Stimulated activated effector memory CD8-positive, alpha-beta T cell treated with anti-CD3 and anti-CD28 coated beads, Interleukin-12 subunit alpha, Interleukin-12 subunit beta, amount 100 ng/mL, for 72 hours (primary cell): ENCODE measurements around the gene ASB13.

Experiments
- ATAC-seq: fragments of 150-1000 bp; cut with Tn5 transposase; 2 replicates; pipeline ENCODE4 v1.10.0; 2021
- DNase-seq, 2 donors: peaks; one replicate each; pipeline ENCODE4 v3.0.0; 2021 to 2022; ENCODE audit warnings: low spot score in 2 of 2
- H3K27ac Mint-ChIP-seq: one replicate; pipeline ENCODE4 v1.8.0; 2022; ENCODE audit warnings: mild to moderate bottlenecking, mixed read lengths
- H3K36me3 Mint-ChIP-seq: one replicate; pipeline ENCODE4 v1.8.0; 2022; ENCODE audit warnings: mild to moderate bottlenecking, mixed read lengths
- H3K4me1 Mint-ChIP-seq: one replicate; pipeline ENCODE4 v1.8.0; 2022; ENCODE audit warnings: mixed read lengths
- H3K4me3 Mint-ChIP-seq: one replicate; pipeline ENCODE4 v1.8.0; 2022; ENCODE audit warnings: mild to moderate bottlenecking, mixed read lengths
- H3K9me3 Mint-ChIP-seq: one replicate; pipeline ENCODE4 v1.8.0; 2022; ENCODE audit warnings: mixed read lengths

Gene ASB13

GRCh38 chr10:5644930-5645329 is 21.5 kb downstream of the ASB13 start:
- Mint-ChIP-seq H3K27ac (no peak overlapping the region), H3K9me3 (no peaks in the 10 kb centered on the region), H3K4me1 (peaks cover 4% of the 10 kb centered on the region), H3K36me3 (peaks cover 34% of the 10 kb centered on the region), H3K4me3 (no peak overlapping the region)
- ATAC-seq: no peak
- DNase-seq: no peak

GRCh38 chr10:5643346-5644067 is 22.9 kb downstream of the ASB13 start:
- no peak overlapping the region for H3K27ac Mint-ChIP-seq
- ATAC-seq (no peak), DNase-seq (no peak)
- H3K4me3 Mint-ChIP-seq: no peak overlapping the region
- no peaks in the 10 kb centered on the region for H3K9me3 Mint-ChIP-seq
- peaks cover 21% of the 10 kb centered on the region for H3K36me3 Mint-ChIP-seq
- peaks cover 4% of the 10 kb centered on the region for H3K4me1 Mint-ChIP-seq

GRCh38 chr10:5641501-5641900 is 24.9 kb downstream of the ASB13 start:
- no peak for DNase-seq
- H3K27ac Mint-ChIP-seq: no peak overlapping the region
- H3K4me3 Mint-ChIP-seq: no peak overlapping the region
- H3K36me3 Mint-ChIP-seq: peaks cover 9% of the 10 kb centered on the region
- H3K9me3 Mint-ChIP-seq: no peaks in the 10 kb centered on the region
- no peaks in the 10 kb centered on the region for H3K4me1 Mint-ChIP-seq
- ATAC-seq: no peak

GRCh38 chr10:5640501-5640900 is 25.9 kb downstream of the ASB13 start:
- Mint-ChIP-seq H3K4me1 (no peaks in the 10 kb centered on the region), H3K4me3 (no peak overlapping the region), H3K9me3 (no peaks in the 10 kb centered on the region), H3K36me3 (peaks cover 9% of the 10 kb centered on the region), H3K27ac (no peak overlapping the region)
- ATAC-seq: no peak
- DNase-seq: no peak

- ATAC-seq (no peak), DNase-seq (no peak)
- H3K27ac Mint-ChIP-seq: no peak overlapping the region
- no peaks in the 10 kb centered on the region for H3K9me3 Mint-ChIP-seq
- no peaks in the 10 kb centered on the region for H3K4me1 Mint-ChIP-seq
- H3K36me3 Mint-ChIP-seq: peaks cover 9% of the 10 kb centered on the region
- no peak overlapping the region for H3K4me3 Mint-ChIP-seq
These were observed 26.4 kb downstream of the ASB13 start for GRCh38 chr10:5640036-5640435.

- no peaks in the 10 kb centered on the region for H3K4me1 Mint-ChIP-seq
- no peaks in the 10 kb centered on the region for H3K9me3 Mint-ChIP-seq
- H3K27ac Mint-ChIP-seq: no peak overlapping the region
- ATAC-seq (no peak), DNase-seq (no peak)
- H3K36me3 Mint-ChIP-seq: peaks cover 9% of the 10 kb centered on the region
- H3K4me3 Mint-ChIP-seq: no peak overlapping the region
These were observed 27.3 kb downstream of the ASB13 start for GRCh38 chr10:5639066-5639465.

- Mint-ChIP-seq H3K9me3 (no peaks in the 10 kb centered on the region), H3K4me3 (no peak overlapping the region), H3K27ac (no peak overlapping the region)
These were observed 27.9 kb downstream of the ASB13 start for GRCh38 chr10:5638494-5638893.

GRCh38 chr10:5634918-5635317 is 31.5 kb downstream of the ASB13 start:
- DNase-seq (no peak), ATAC-seq (no peak)
- Mint-ChIP-seq H3K27ac (no peak overlapping the region), H3K9me3 (no peaks in the 10 kb centered on the region), H3K36me3 (no peaks in the 10 kb centered on the region), H3K4me3 (no peak overlapping the region), H3K4me1 (no peaks in the 10 kb centered on the region)

More at GRCh38 chr10:5638494-5638893, 27.9 kb downstream of the ASB13 start:
- peaks cover 9% of the 10 kb centered on the region for H3K36me3 Mint-ChIP-seq
- no peaks in the 10 kb centered on the region for H3K4me1 Mint-ChIP-seq
- DNase-seq (no peak), ATAC-seq (no peak)

- DNase-seq: no peak
- no peak overlapping the region for H3K27ac Mint-ChIP-seq
- H3K4me1 Mint-ChIP-seq: peaks cover 9% of the 10 kb centered on the region
- H3K36me3 Mint-ChIP-seq: peaks cover 16% of the 10 kb centered on the region
- ATAC-seq: no peak
- H3K9me3 Mint-ChIP-seq: no peaks in the 10 kb centered on the region
- no peak overlapping the region for H3K4me3 Mint-ChIP-seq
These were observed 33.1 kb downstream of the ASB13 start for GRCh38 chr10:5633166-5633749.

GRCh38 chr10:5632446-5632845 is 33.9 kb downstream of the ASB13 start:
- no peak overlapping the region for H3K27ac Mint-ChIP-seq
- peaks cover 9% of the 10 kb centered on the region for H3K4me1 Mint-ChIP-seq
- DNase-seq (no peak), ATAC-seq (no peak)
- no peaks in the 10 kb centered on the region for H3K9me3 Mint-ChIP-seq
- peaks cover 22% of the 10 kb centered on the region for H3K36me3 Mint-ChIP-seq
- H3K4me3 Mint-ChIP-seq: no peak overlapping the region

- Mint-ChIP-seq H3K27ac (no peak overlapping the region), H3K4me3 (no peak overlapping the region), H3K36me3 (peaks cover 22% of the 10 kb centered on the region), H3K9me3 (no peaks in the 10 kb centered on the region), H3K4me1 (peaks cover 9% of the 10 kb centered on the region)
- ATAC-seq (no peak), DNase-seq (no peak)
These were observed 34.5 kb downstream of the ASB13 start for GRCh38 chr10:5631936-5632335.

- DNase-seq (no peak), ATAC-seq (no peak)
- no peaks in the 10 kb centered on the region for H3K9me3 Mint-ChIP-seq
- H3K27ac Mint-ChIP-seq: no peak overlapping the region
- H3K4me3 Mint-ChIP-seq: peak overlapping the region; percentile 14
- H3K4me1 Mint-ChIP-seq: peaks cover 15% of the 10 kb centered on the region
- peaks cover 22% of the 10 kb centered on the region for H3K36me3 Mint-ChIP-seq
These were observed 36.3 kb downstream of the ASB13 start for GRCh38 chr10:5630112-5630436.

GRCh38 chr10:5629303-5630111 is 36.9 kb downstream of the ASB13 start:
- DNase-seq (peak; percentile 82 to 92), ATAC-seq (peak; percentile 80)
- Mint-ChIP-seq H3K4me1 (peaks cover 15% of the 10 kb centered on the region), H3K9me3 (no peaks in the 10 kb centered on the region), H3K4me3 (peak overlapping the region; percentile 14), H3K27ac (peak overlapping the region; percentile 87), H3K36me3 (peaks cover 22% of the 10 kb centered on the region)

- Mint-ChIP-seq H3K4me3 (peak overlapping the region; percentile 14), H3K36me3 (peaks cover 22% of the 10 kb centered on the region), H3K9me3 (no peaks in the 10 kb centered on the region), H3K27ac (peak overlapping the region; percentile 87), H3K4me1 (peaks cover 15% of the 10 kb centered on the region)
- ATAC-seq (peak; percentile 67), DNase-seq (peak in 1 of 2 donors; percentile 64)
These were observed 37.7 kb downstream of the ASB13 start for GRCh38 chr10:5628451-5629302.

- H3K4me1 Mint-ChIP-seq: peaks cover 22% of the 10 kb centered on the region
- ATAC-seq (no peak), DNase-seq (no peak)
- peaks cover 22% of the 10 kb centered on the region for H3K36me3 Mint-ChIP-seq
- no peak overlapping the region for H3K27ac Mint-ChIP-seq
- no peak overlapping the region for H3K4me3 Mint-ChIP-seq
- no peaks in the 10 kb centered on the region for H3K9me3 Mint-ChIP-seq
These were observed 38.8 kb downstream of the ASB13 start for GRCh38 chr10:5627486-5628044.
